Left cardiac atrium (tissue), 4 donors: ENCODE data around the gene TBC1D1. TPM values are rescaled to one million over a fixed set of nuclear protein-coding genes. Genes with fewer than 3 reads are reported as not detected.
A peak's percentile ranks its signal among the peaks of the same experiment; 100 is the strongest.

Experiments used
- ATAC-seq, 2 donors: fragments of 200-7000 bp; cut with Tn5 transposase; one replicate each; pipeline ENCODE4 v1.9.1; 2020; ENCODE audit warnings: mild to moderate bottlenecking in 2 of 2, moderate library complexity in 2 of 2
- DNase-seq: peaks from one replicate; pipeline ENCODE4 v3.0.0-alpha.2; 2020
- intact Hi-C, 2 donors: fragments of 100-400 bp; cut with DNase I; formaldehyde crosslinking; loops; one replicate each; pipeline versions ENCODE4 v1.14.1 to v1.15.1; 2022 to 2023
- total RNA-seq, 2 donors: library from RNA; stranded (reverse); fragmentation: NEBNext Ultra II Directional; extraction: Animal tissue kit (Norgen Biotek cat#: 25700); gene quantifications; one replicate each; pipeline ENCODE4 v1.2.1, GENCODE V29; 2021
- donor health status: DM: no; HTN: yes; CAD: no.
- donor health status: DM: no; HTN: yes; CAD: no; lungs with severe emphysema.
- donor health status: DM: yes; HTN: yes; CAD: no.
- donor health status: Dilated cardiomyopathy.

The TBC1D1 gene
- total RNA-seq, 2 donors from 2014 or later: 116 to 130 TPM

DNA sequence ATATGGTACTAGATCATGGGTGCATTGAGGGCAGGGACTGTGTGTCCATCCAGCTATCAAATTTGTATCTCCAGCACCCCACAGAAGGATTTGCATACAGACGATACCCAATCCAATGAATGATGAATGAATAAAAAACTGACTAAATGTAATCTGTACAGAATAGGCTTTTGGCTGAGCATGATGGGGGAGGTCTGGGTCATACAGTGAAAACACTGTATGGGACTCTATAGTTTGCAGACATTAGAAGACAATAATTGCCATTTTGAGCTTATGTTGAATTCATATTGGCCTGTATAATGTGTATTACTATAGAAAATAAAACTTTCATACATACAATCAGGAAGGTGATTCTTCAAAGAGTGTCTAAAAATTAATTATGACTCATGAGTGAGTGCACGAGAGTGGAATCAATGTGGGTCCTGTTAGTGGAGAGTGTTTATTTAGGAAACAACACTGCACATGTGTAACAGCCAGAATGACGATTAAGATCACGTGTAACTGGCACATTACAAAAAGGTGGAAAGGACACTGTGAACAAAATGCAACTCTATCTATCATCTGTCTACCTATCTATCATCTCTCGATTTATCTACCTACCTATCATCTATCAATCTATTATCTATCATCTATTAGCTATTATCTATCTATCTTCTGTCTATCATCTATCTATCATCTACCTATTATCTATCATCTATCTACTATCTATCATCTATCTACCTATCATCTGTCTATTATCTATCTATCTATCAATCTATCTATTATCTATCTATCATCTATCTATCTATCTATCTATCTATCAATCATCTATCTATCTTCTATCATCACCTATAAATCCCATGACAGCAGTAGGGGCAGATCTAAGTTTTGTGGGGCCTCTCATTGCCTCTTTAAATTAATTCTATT is 270.6 kb downstream of the TBC1D1 start:
- DNase-seq: no peak
- no peak for ATAC-seq
- intact Hi-C loops: no loop called here

- ATAC-seq (peak; percentile 29 to 45), DNase-seq (no peak)
- intact Hi-C loops: no loop called here
Measured at GRCh38 chr4:38162240-38162784, 271.4 kb downstream of the TBC1D1 start.

DNA sequence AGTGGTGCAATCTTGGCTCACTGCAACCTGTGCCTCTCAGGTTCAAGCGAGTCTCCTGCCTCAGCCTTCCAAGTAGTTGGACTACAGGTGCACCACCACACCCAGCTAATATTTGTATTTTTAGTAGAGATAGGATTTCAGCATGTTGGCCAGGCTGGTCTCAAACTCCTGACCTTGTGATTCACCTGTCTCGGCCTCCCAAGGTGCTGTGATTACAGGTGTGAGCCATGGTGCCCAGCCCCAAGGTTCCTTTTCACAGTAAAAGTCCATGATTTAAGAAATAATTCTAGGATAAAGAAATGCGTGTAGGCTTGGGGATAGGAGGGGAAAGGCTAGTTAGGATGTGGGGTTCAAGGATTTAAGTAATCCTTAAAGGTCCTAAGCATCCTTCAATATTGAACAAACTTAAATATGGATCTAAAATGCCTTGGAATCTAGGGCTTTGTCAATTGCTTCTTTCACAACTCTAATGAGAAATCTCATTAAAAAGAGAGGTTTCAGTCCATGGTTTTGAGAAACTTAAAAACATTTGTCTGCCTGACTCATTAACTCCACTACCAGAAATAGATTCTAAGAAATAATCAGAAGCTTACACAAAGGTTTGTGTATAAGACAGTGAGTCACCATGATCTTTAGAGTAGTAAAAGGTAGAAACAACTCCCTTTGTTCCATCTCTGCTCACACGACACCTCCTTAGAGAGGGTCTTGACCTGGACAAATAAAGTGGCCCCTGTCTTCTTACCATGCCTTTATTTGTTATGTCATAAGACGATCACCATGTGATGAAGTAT is 272.5 kb downstream of the TBC1D1 start:
- intact Hi-C loops: no loop called here
- no peak for ATAC-seq
- no peak for DNase-seq

- ATAC-seq (no peak), DNase-seq (no peak)
- intact Hi-C loops: no loop called here
Measured at GRCh38 chr4:38164346-38164745, 273.5 kb downstream of the TBC1D1 start.

DNA sequence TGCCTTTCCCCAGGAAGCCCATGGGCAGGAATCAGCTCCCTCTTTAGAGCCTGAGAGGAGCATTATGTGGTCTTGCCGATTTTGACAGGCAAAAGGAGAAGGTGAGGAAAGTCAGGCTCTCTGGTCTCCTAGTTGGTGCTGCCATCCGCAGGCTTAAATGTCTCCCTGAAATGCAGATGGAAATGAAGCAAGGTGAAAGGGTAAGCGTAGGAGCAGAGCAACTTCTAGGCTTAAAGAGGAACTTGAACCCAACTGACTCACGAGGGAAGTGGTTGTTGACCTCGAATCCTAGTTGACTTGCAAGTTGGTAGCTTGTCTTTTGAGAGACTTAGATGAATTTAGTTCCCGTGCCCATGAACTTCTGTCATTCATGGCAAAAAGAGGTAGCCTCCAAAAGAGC is 275.2 kb downstream of the TBC1D1 start:
- peak in 1 of 2 donors; percentile 11 for ATAC-seq

DNA sequence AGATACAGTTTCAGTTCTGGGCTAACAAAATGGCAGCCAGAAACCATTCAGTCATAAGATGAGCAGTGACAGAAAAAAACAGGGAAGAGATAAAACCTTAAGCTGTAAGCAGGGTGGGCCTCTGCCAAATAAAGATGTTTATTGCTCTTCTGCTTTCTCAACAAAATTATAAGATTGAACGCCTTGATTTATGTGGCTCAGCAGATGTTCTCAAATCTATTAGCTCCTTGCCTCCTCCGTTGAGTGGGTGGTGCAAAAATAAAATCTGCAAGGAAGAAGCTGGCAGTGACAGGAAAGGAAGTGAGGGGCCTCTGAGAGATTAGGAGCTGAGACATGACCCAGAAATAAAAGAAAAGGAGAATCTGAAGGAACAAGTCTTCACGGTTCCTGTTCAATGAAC is 275.9 kb downstream of the TBC1D1 start:
- intact Hi-C loops: no loop called here
- DNase-seq (no peak), ATAC-seq (no peak)

More for the DNA sequence above, 275.2 kb downstream of the TBC1D1 start:
- DNase-seq: no peak
- intact Hi-C loops: no loop called here

DNA sequence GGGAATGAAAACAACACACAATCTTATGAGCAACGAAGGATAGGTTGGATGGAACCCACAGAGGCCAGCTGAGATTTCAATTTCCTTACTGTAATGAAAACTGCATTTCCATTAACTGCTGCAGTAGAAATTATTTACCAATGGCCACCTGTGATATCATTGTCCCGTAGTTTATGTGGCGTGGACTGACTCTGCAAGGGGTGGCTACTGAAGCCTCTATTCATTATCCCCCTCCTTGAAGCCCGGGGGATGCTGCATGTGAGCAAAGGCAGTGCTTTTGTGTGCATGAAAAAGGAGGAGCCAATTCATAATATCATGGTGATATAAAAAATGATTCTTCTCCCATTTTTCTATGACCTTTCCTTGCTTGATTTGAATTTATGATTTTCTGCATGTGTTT is 277.1 kb downstream of the TBC1D1 start:
- ATAC-seq (no peak), DNase-seq (no peak)
- intact Hi-C loops: no loop called here

DNA sequence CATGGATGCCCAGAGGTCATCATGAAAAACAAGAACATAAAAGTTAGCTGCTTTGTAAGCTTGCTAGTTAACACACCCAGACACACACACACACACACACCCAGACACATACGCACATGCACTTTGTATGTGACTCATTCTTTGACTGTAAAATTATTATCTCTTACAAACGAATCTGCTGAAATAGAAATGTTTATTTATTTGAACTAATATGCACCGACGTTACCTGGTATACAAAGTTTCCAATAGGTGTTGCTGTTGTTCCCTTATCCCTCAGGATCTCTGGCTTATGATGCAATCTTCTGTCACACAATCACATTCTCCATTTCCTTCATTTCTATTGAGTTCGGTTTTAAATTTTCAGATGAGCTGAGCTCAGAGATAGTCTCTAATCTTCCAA is 278.6 kb downstream of the TBC1D1 start:
- DNase-seq: no peak
- intact Hi-C loops: no loop called here
- ATAC-seq: peak in 1 of 2 donors; percentile 16

DNA sequence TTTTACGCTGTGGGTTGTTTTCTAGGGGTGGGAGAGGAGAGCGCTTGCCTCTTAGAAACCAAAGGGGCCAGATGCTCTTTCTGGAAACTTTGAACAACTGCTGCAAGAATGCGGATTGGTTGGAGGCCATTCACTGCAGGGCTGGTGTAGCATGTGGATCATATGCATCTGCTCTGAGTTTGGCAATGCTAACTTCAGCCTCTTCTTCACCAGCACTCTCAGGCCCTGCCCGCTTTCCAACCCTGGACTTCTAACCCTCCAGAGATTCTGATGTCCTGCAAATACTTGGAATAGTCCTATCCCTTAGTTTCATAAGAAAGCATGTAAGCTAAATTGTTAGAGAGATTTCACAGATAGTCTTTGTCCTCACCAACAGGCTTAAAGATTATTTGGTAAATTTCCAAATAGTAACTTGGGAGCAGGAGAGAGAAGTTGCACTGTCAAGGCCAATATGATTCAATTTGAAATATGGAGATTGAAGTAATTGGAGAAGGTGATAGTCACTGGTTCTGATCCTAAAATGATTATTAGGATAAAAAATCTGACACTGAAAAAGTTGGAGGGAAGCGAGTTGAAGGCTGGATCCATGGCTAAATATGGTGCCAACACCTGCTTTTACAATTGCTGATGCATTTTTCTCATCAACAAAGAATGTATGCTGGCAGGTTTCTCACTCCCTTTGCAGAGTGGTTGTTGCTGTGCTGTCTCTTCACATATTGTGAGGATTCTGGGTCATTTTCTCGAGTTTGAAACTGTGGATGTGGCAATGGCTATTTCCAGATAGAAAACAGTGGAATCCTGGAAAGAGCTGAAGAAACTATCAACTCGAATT is 279.7 kb downstream of the TBC1D1 start:
- intact Hi-C loops: no loop called here
- ATAC-seq: no peak

GRCh38 chr4:38172078-38172477 is 281.2 kb downstream of the TBC1D1 start:
- intact Hi-C loops: no loop called here
- DNase-seq (no peak), ATAC-seq (no peak)

More for the DNA sequence above, 279.7 kb downstream of the TBC1D1 start:
- DNase-seq: no peak

DNA sequence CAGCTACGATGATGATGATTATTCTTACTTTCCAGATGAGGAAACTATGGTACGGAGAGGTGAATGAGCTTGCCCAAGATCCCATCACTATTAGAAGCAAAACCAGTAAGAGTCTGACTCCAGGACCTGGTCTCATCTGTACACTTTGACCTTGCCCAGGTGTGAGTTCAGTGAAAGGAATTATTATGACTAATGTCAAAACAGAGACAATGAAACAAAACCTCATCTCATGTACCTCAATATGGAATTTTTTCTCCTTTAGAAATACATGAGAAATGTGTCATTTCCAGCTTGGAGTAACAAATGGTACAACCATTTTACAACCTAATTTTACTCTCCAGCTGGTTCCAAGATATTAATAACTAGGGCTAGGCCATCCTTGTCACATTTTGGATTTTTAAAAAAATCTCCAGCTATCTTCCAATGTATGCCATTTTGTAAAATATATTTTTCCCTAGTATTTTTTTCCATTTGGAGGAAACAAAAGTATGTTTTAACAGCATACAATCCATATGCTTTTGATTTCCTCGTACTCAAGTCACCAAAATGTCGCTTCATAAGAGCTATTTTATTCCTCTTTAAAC is 283.1 kb downstream of the TBC1D1 start:
- intact Hi-C loops: no loop called here
- DNase-seq (no peak), ATAC-seq (no peak)

- intact Hi-C loops: loop anchor here (5.0 kb wide), 4 partner anchors 112 to 558 kb away; no protein-coding TSS in a partner anchor
- ATAC-seq (peak; percentile 18 to 35), DNase-seq (no peak)
Measured at GRCh38 chr4:38174801-38175200, 283.9 kb downstream of the TBC1D1 start.

- DNase-seq: no peak
- intact Hi-C loops: loop anchor here (5.0 kb wide), 4 partner anchors 114 to 556 kb away; no protein-coding TSS in a partner anchor
- ATAC-seq: no peak
Measured at GRCh38 chr4:38176165-38176564, 285.3 kb downstream of the TBC1D1 start.

GRCh38 chr4:38177035-38177546 is 286.2 kb downstream of the TBC1D1 start:
- intact Hi-C loops: loop anchor here (5.0 kb wide), 4 partner anchors 115 to 555 kb away; no protein-coding TSS in a partner anchor
- DNase-seq (peak; percentile 54), ATAC-seq (peak; percentile 33 to 55)

- intact Hi-C loops: loop anchor here (2.0 to 5.0 kb wide), 6 partner anchors 116 to 605 kb away; partner anchors contain the start of gene TLR10 (in 1 of the 2)
- peak; percentile 87 for DNase-seq
- peak; percentile 74 to 89 for ATAC-seq
Measured at GRCh38 chr4:38177641-38178391, 286.9 kb downstream of the TBC1D1 start.

DNA sequence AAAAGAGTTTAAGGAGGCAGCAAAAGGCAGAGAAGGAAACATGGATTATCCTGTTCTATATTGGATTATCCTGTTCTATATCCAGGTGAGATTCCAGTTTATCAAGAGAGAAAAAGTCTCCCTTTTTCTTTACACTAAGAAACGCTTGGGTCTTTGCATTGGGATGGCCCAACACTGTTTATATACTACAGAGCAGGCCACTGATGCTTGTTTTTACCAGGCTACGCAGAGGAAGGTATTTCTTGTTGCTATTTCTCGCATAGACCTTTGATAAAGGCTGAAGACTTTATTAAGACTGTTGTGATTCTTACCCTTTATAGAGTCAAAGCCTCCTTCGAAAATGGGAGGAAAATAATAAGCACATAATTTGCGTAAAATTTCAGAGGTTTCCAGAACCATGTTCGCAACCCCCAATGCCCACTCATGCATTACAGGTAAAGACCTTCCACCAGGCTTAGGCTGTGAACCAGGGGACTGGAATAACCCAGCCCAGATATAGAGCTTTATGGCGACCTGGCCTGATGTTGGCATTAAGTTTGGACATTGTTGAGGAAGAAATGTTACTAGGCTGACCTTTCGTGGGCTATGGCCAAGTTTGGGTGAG is 287.6 kb downstream of the TBC1D1 start:
- ATAC-seq (no peak), DNase-seq (no peak)
- intact Hi-C loops: loop anchor here (2.0 to 5.0 kb wide), 6 partner anchors 116 to 604 kb away; partner anchors contain the start of gene TLR10 (in 1 of the 2)
